Endothelial cell of umbilical vein (primary cell): ENCODE measurements around the gene HS6ST2. TPM values are rescaled to one million over a fixed set of nuclear protein-coding genes. Genes with fewer than 3 reads are reported as not detected.

Experiments
- BruUV-seq: library from RNA; stranded (reverse); fragments of 400-500 nt; replicated peaks from 2 replicates; lab custom pipeline; 2021; lab: Mats Ljungman, UMichigan
- CTCF ChIA-PET: fragments of 300-600, 350-600 bp; sonication (Branson Sonifier 250); formaldehyde crosslinking; loops from one replicate; lab custom pipeline; 2021; ENCODE audit warnings: antibody characterized with exemption, inconsistent platforms; lab: Charles Lee
- POLR2A ChIA-PET: fragments of 300-600, 350-600 bp; sonication (Branson Sonifier 250); formaldehyde crosslinking; loops from one replicate; lab custom pipeline; 2021; ENCODE audit warnings: antibody characterized with exemption, inconsistent platforms; lab: Charles Lee
- DNase-seq: peaks from one replicate; pipeline ENCODE4 v3.0.0-alpha.2; 2011; ENCODE audit warnings: low read depth, low spot score
- FAIRE-seq: peaks from 2 replicates; lab custom pipeline; 2011; peaks lifted over from hg19 to GRCh38; lab: Jason Lieb, UNC
- H2AFZ ChIP-seq: 2 replicates; pipeline ENCODE4 v1.6.0; 2012; ENCODE audit warnings: low read depth, low read length, control low read depth, inconsistent platforms
- H3K27ac ChIP-seq: 2 replicates; pipeline ENCODE4 v1.5.1; 2011; ENCODE audit warnings: low read depth, mild to moderate bottlenecking, control low read depth, low read length, moderate library complexity; ENCODE audit not compliant: insufficient read depth
- H3K27me3 ChIP-seq, 2 experiments: 2 replicates each; pipeline versions ENCODE4 v1.6.0 to v1.6.1; 2011; ENCODE audit warnings: low read length in 2 of 2, mixed read lengths in 1 of 2; ENCODE audit not compliant: control insufficient read depth in 2 of 2, insufficient read depth in 2 of 2
- H3K36me3 ChIP-seq, 2 experiments: 2 replicates in 1 of 2; 3 replicates in 1 of 2; pipeline ENCODE4 v1.5.1; 2011; ENCODE audit warnings: low read length in 2 of 2, mild to moderate bottlenecking in 1 of 2, moderate library complexity in 1 of 2; ENCODE audit not compliant: control insufficient read depth in 2 of 2, insufficient read depth in 2 of 2; ENCODE audit errors: extremely low read depth in 1 of 2
- H3K4me1 ChIP-seq: 3 replicates; pipeline ENCODE4 v1.5.1; 2011; ENCODE audit warnings: mild to moderate bottlenecking, low read length; ENCODE audit not compliant: control insufficient read depth, insufficient read depth; ENCODE audit errors: extremely low read depth
- H3K4me2 ChIP-seq: 2 replicates; pipeline ENCODE4 v1.6.1; 2011; ENCODE audit warnings: low read length, control low read depth, mixed read lengths; ENCODE audit not compliant: insufficient read depth
- H3K4me3 ChIP-seq, 3 experiments: fragments of 200-600 bp in 1 of 3; sonication (generic), shearing (Covaris generic) in 1 of 3; replicated peaks in 1 of 3; 2 replicates each; pipeline ENCODE4 v1.5.1; 2011 to 2016; ENCODE audit warnings: control low read depth in 3 of 3, low read length in 3 of 3, mild to moderate bottlenecking in 2 of 3, inconsistent platforms in 1 of 3, low read depth in 1 of 3, moderate library complexity in 1 of 3; ENCODE audit not compliant: insufficient read depth in 1 of 3
- H3K79me2 ChIP-seq: 2 replicates; pipeline ENCODE4 v1.6.0; 2012; ENCODE audit warnings: low read length, inconsistent platforms; ENCODE audit not compliant: control insufficient read depth, insufficient read depth
- H3K9ac ChIP-seq: replicated peaks from 2 replicates; pipeline ENCODE3; 2011; ENCODE audit warnings: low read length, control low read depth; ENCODE audit not compliant: insufficient read depth; ENCODE audit errors: extremely low read depth
- H3K9me1 ChIP-seq: replicated peaks from 3 replicates; pipeline ENCODE4 v1.6.0; 2011; ENCODE audit warnings: mild to moderate bottlenecking, low read length; ENCODE audit not compliant: control insufficient read depth, insufficient read depth; ENCODE audit errors: extremely low read depth
- H3K9me3 ChIP-seq: replicated peaks from 2 replicates; pipeline ENCODE4 v1.5.1; 2012; ENCODE audit warnings: low read length, inconsistent platforms; ENCODE audit not compliant: control insufficient read depth, insufficient read depth
- H4K20me1 ChIP-seq: replicated peaks from 2 replicates; pipeline ENCODE3; 2011; ENCODE audit warnings: mild to moderate bottlenecking, low read length; ENCODE audit not compliant: control insufficient read depth, insufficient read depth; ENCODE audit errors: extremely low read depth
- EZH2 ChIP-seq: IDR thresholded peaks from 2 replicates; pipeline ENCODE4 v1.6.1; 2012; ENCODE audit warnings: borderline replicate concordance, low read depth, mild to moderate bottlenecking, moderate library complexity, low read length, inconsistent platforms; ENCODE audit not compliant: severe bottlenecking
- FOS ChIP-seq: IDR thresholded peaks from 2 replicates; pipeline ENCODE4 v1.6.1; 2011; ENCODE audit warnings: mild to moderate bottlenecking, low read length, moderate library complexity, borderline replicate concordance; ENCODE audit not compliant: insufficient read depth
- GATA2 ChIP-seq: IDR thresholded peaks from 2 replicates; pipeline ENCODE4 v1.7.0; 2011; ENCODE audit warnings: low read depth, mild to moderate bottlenecking, moderate library complexity, mixed read lengths, low read length; ENCODE audit not compliant: insufficient read length, insufficient read depth
- JUN ChIP-seq: IDR thresholded peaks from 2 replicates; pipeline ENCODE4 v1.6.1; 2011; ENCODE audit warnings: borderline replicate concordance, low read depth; ENCODE audit not compliant: insufficient read length, insufficient read depth
- MYC ChIP-seq: IDR thresholded peaks from one replicate; pipeline ENCODE4 v1.6.1; 2011; ENCODE audit warnings: mild to moderate bottlenecking, low read depth, low read length
- POLR2A ChIP-seq: IDR thresholded peaks from 2 replicates; pipeline ENCODE4 v1.6.1; 2012; ENCODE audit warnings: low read depth, mild to moderate bottlenecking, control low read depth, low read length
- POLR2AphosphoS5 ChIP-seq: IDR thresholded peaks from 2 replicates; pipeline ENCODE4 v1.6.1; 2012; ENCODE audit warnings: low read depth, mild to moderate bottlenecking, control low read depth, low read length, moderate library complexity; ENCODE audit not compliant: insufficient read depth
- dilution Hi-C: fragments of 300-500 bp; cut with MboI; formaldehyde crosslinking; loops from one replicate; pipeline ENCODE4 v1.15.0; 2019; ENCODE audit warnings: low sequenced_read_pairs; ENCODE audit not compliant: extremely low pct_ligation_motif_present
- intact Hi-C: fragments of 100-400 bp; cut with micrococcal nuclease; formaldehyde crosslinking; loops from one replicate; pipeline ENCODE4 v1.10.0; 2022
- polyA plus RNA-seq, 4 experiments: library from polyadenylated mRNA; depleted of rRNA in 3 of 4; stranded (reverse) in 3 of 4; unstranded in 1 of 4; fragments of >200 nt; gene quantifications; 2 replicates each; pipeline versions ENCODE4 v1.2.1 to v1.2.3, GENCODE V29; 2011 to 2012; ENCODE audit warnings: missing spikeins in 1 of 4
- total RNA-seq: library from RNA; stranded (reverse); gene quantifications from 2 replicates; pipeline ENCODE4 v1.2.3, GENCODE V29; 2021
- TF ChIP-seq, protein P1 (sequence below), 2 donors: IDR thresholded peaks; 1 replicate in 1 of 2; 2 replicates in 1 of 2; pipeline ENCODE4 v1.5.1; 2011; ENCODE audit warnings: low read length in 2 of 2, mild to moderate bottlenecking in 2 of 2, moderate library complexity in 2 of 2, control low read depth in 1 of 2, inconsistent platforms in 1 of 2, low read depth in 1 of 2; ENCODE audit not compliant: insufficient read depth in 1 of 2; ENCODE audit errors: extremely low read depth in 1 of 2
- TF ChIP-seq, protein P2 (sequence below): IDR thresholded peaks from 2 replicates; pipeline ENCODE4 v1.6.1; 2011; ENCODE audit not compliant: insufficient read depth, insufficient read length

The HS6ST2 gene
- total and polyA plus RNA-seq, 2 donors (not counting 3 experiments of a cell fraction or from before 2014, with no cell fraction given): 0.49 to 0.84 TPM

DNA sequence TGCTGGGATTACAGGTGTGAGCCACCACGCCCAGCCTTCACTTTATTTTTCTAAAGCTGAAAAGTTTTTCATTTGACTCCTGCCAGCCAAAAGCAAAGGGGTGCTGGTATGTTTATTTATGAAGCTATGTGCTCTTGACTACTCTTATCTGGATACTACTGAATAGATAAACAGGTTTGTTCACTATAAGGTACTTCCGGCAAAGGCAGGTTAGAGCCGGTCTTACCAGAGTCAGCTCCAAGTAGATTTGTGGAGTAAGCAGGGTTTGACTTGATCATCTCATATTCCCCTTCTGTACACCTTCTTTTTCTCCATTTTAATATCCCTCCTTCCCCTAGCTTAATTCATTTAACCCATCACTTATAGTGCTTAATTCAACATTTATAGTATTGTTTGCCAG is 294.2 kb downstream of the HS6ST2 start:
- no peak for FAIRE-seq
- dilution Hi-C loops: no loop called here
- POLR2A ChIA-PET: no interaction called here

More for the DNA sequence above, 294.2 kb downstream of the HS6ST2 start:
- Histone ChIP-seq H3K4me3 (no peak overlapping the region), H3K27me3 (no peaks in the 10 kb centered on the region), H3K9me1 (no peaks in the 10 kb centered on the region), H3K9ac (no peak overlapping the region), H3K9me3 (no peaks in the 10 kb centered on the region), H2AFZ (no peak overlapping the region), H3K27ac (no peak overlapping the region), H3K4me1 (no peaks in the 10 kb centered on the region), H4K20me1 (no peaks in the 10 kb centered on the region), H3K79me2 (no peaks in the 10 kb centered on the region), H3K4me2 (no peak overlapping the region), H3K36me3 (no peaks in the 10 kb centered on the region)
- intact Hi-C loops: no loop called here
- DNase-seq: no peak
- no peak for TF ChIP-seq POLR2AphosphoS5
- TF ChIP-seq, protein P1, sequence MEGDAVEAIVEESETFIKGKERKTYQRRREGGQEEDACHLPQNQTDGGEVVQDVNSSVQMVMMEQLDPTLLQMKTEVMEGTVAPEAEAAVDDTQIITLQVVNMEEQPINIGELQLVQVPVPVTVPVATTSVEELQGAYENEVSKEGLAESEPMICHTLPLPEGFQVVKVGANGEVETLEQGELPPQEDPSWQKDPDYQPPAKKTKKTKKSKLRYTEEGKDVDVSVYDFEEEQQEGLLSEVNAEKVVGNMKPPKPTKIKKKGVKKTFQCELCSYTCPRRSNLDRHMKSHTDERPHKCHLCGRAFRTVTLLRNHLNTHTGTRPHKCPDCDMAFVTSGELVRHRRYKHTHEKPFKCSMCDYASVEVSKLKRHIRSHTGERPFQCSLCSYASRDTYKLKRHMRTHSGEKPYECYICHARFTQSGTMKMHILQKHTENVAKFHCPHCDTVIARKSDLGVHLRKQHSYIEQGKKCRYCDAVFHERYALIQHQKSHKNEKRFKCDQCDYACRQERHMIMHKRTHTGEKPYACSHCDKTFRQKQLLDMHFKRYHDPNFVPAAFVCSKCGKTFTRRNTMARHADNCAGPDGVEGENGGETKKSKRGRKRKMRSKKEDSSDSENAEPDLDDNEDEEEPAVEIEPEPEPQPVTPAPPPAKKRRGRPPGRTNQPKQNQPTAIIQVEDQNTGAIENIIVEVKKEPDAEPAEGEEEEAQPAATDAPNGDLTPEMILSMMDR (IDR thresholded peaks at IDR 0.05; ENCODE audit: extremely low read depth in 1 of 2, insufficient read depth in 1 of 2, low read depth in 1 of 2, low read length in 2 of 2): no peak
- TF ChIP-seq EZH2: no peak
- TF ChIP-seq MYC: no peak
- TF ChIP-seq GATA2: no peak
- TF ChIP-seq FOS: no peak
- TF ChIP-seq, protein P2, sequence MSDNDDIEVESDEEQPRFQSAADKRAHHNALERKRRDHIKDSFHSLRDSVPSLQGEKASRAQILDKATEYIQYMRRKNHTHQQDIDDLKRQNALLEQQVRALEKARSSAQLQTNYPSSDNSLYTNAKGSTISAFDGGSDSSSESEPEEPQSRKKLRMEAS: no peak
- no peak for TF ChIP-seq POLR2A
- no peak for TF ChIP-seq JUN
- BruUV-seq: no TSS peak
- CTCF ChIA-PET: no interaction called here
